GM23338 (cell line): ENCODE results near the gene HTR2A.

Source experiments
- CREB1 ChIP-seq: fragments of 250-450 bp; sonication (Bioruptor Pico); IDR thresholded peaks from 2 replicates; pipeline ENCODE4 v1.5.0; 2020; ENCODE audit warnings: low read depth, mild to moderate bottlenecking, moderate library complexity
- EZH2 ChIP-seq: fragments of 200-600 bp; sonication (generic); IDR thresholded peaks from one replicate; pipeline ENCODE4 v1.8.0; 2017; ENCODE audit warnings: antibody characterized with exemption, mild to moderate bottlenecking, low read depth; ENCODE audit not compliant: unreplicated experiment
- EZH2phosphoT487 ChIP-seq: fragments of 200-600 bp; sonication (generic); IDR thresholded peaks from one replicate; pipeline ENCODE4 v1.8.1; 2018; ENCODE audit warnings: antibody characterized with exemption; ENCODE audit not compliant: unreplicated experiment
- JUNB ChIP-seq: IDR thresholded peaks from one replicate; pipeline ENCODE4 v1.6.1; 2016; ENCODE audit warnings: antibody characterized with exemption; ENCODE audit not compliant: unreplicated experiment
- POLR2AphosphoS5 ChIP-seq: IDR thresholded peaks from 2 replicates; pipeline ENCODE4 v1.6.1; 2016; ENCODE audit warnings: antibody characterized with exemption, low read depth
- STAT1 ChIP-seq: IDR thresholded peaks from one replicate; pipeline ENCODE4 v1.6.1; 2016; ENCODE audit warnings: antibody characterized with exemption; ENCODE audit not compliant: unreplicated experiment
- ZNF462 ChIP-seq: fragments of 250-450 bp; sonication (Bioruptor Pico); IDR thresholded peaks from 2 replicates; pipeline ENCODE4 v1.5.0; 2020; ENCODE audit warnings: mild to moderate bottlenecking, moderate library complexity
- TF ChIP-seq, protein P1 (sequence below): IDR thresholded peaks from one replicate; pipeline ENCODE4 v1.6.1; 2018; ENCODE audit warnings: antibody characterized with exemption; ENCODE audit not compliant: unreplicated experiment
- TF ChIP-seq, protein P2 (sequence below), 2 experiments: fragments of 200-600 bp in 1 of 2; sonication (generic) in 1 of 2; conservative IDR thresholded peaks; 2 replicates each; pipeline versions ENCODE4 v1.5.1 to v1.6.1; 2016 to 2017; ENCODE audit warnings: antibody characterized with exemption in 2 of 2, low read depth in 2 of 2, mild to moderate bottlenecking in 2 of 2, moderate library complexity in 1 of 2
- TF ChIP-seq, protein P3 (sequence below): IDR thresholded peaks from 2 replicates; pipeline ENCODE4 v1.6.1; 2016; ENCODE audit warnings: antibody characterized with exemption

DNA sequence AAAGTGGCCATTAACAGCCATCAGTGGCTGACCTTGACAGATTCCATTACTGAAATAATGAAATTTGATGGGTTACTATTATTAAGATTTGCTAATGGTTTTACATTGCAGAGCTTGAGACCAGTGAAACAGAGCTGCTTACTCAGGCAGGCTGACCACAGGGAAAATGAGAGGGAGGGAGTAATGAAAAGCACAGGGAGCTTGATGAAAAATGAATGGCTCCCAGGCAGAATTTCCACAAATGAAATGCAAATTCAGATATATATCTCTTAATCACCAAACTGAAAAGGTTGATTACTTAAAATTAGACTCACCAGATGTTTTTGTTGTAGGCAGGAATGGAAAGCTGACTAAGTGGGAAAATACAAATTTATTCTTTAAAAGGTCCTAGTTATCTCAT, 36.1 kb downstream of the HTR2A start:
- TF ChIP-seq, protein P1, sequence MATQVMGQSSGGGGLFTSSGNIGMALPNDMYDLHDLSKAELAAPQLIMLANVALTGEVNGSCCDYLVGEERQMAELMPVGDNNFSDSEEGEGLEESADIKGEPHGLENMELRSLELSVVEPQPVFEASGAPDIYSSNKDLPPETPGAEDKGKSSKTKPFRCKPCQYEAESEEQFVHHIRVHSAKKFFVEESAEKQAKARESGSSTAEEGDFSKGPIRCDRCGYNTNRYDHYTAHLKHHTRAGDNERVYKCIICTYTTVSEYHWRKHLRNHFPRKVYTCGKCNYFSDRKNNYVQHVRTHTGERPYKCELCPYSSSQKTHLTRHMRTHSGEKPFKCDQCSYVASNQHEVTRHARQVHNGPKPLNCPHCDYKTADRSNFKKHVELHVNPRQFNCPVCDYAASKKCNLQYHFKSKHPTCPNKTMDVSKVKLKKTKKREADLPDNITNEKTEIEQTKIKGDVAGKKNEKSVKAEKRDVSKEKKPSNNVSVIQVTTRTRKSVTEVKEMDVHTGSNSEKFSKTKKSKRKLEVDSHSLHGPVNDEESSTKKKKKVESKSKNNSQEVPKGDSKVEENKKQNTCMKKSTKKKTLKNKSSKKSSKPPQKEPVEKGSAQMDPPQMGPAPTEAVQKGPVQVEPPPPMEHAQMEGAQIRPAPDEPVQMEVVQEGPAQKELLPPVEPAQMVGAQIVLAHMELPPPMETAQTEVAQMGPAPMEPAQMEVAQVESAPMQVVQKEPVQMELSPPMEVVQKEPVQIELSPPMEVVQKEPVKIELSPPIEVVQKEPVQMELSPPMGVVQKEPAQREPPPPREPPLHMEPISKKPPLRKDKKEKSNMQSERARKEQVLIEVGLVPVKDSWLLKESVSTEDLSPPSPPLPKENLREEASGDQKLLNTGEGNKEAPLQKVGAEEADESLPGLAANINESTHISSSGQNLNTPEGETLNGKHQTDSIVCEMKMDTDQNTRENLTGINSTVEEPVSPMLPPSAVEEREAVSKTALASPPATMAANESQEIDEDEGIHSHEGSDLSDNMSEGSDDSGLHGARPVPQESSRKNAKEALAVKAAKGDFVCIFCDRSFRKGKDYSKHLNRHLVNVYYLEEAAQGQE, result no peak
- TF ChIP-seq, protein P2, sequence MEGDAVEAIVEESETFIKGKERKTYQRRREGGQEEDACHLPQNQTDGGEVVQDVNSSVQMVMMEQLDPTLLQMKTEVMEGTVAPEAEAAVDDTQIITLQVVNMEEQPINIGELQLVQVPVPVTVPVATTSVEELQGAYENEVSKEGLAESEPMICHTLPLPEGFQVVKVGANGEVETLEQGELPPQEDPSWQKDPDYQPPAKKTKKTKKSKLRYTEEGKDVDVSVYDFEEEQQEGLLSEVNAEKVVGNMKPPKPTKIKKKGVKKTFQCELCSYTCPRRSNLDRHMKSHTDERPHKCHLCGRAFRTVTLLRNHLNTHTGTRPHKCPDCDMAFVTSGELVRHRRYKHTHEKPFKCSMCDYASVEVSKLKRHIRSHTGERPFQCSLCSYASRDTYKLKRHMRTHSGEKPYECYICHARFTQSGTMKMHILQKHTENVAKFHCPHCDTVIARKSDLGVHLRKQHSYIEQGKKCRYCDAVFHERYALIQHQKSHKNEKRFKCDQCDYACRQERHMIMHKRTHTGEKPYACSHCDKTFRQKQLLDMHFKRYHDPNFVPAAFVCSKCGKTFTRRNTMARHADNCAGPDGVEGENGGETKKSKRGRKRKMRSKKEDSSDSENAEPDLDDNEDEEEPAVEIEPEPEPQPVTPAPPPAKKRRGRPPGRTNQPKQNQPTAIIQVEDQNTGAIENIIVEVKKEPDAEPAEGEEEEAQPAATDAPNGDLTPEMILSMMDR (conservative IDR thresholded peaks at IDR 0.05; ENCODE audit: low read depth in 2 of 2), result no peak
- TF ChIP-seq EZH2phosphoT487 (no peak), EZH2 (no peak), POLR2AphosphoS5 (no peak), STAT1 (no peak), JUNB (no peak), ZNF462 (CRISPR knock-in tag) (no peak), CREB1 (no peak)
- TF ChIP-seq, protein P3, sequence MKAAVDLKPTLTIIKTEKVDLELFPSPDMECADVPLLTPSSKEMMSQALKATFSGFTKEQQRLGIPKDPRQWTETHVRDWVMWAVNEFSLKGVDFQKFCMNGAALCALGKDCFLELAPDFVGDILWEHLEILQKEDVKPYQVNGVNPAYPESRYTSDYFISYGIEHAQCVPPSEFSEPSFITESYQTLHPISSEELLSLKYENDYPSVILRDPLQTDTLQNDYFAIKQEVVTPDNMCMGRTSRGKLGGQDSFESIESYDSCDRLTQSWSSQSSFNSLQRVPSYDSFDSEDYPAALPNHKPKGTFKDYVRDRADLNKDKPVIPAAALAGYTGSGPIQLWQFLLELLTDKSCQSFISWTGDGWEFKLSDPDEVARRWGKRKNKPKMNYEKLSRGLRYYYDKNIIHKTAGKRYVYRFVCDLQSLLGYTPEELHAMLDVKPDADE, result no peak
